WI38 (cell line): Measurements from ENCODE around the gene C6orf120.

Experiments
- H3K4me3 ChIP-seq: 2 replicates; pipeline ENCODE4 v1.5.1; 2011; ENCODE audit warnings: low read depth, mild to moderate bottlenecking, control low read depth, low read length
- CTCF ChIP-seq: IDR thresholded peaks from 2 replicates; pipeline ENCODE4 v1.5.1; 2012; ENCODE audit warnings: low read depth, mild to moderate bottlenecking, control low read depth, low read length

The C6orf120 gene

GRCh38 chr6:169667716-169668115 lies 34.2 kb upstream of the C6orf120 start:
- TF ChIP-seq CTCF = no peak

DNA sequence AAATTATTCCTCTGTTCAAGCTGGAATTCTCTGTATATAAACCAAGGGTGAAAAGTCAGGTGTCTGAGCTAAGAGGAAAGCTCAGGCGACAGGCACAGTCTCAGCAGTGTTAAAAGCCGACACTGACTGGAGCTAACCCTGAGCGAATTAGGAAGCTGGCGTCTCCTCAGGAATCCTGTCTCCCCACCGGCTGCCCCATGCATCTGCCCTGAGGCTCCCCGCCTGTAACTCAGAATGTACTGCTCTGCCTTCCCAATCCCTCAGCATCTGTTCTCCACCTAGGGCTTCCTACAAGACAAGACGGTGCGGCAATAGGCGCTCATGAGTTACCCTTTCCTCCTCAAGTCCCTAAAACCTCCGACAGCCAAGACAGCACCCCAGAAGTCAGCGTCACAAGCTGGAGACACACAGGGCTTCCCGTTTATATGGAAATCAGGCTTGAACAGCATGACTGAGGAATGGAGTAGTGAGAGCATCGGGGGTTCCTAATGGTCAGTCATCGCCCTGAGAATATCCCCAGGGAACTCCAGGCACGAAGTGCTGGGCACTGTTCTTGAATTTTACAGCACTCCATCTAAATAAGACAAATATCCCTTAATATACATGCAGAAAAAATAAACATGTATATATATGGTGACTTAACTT lies 33.6 kb upstream of the C6orf120 start:
- no peak overlapping the region for H3K4me3 ChIP-seq
- TF ChIP-seq CTCF = no peak

More at GRCh38 chr6:169667716-169668115, 34.2 kb upstream of the C6orf120 start:
- no peak overlapping the region for H3K4me3 ChIP-seq

GRCh38 chr6:169669147-169669546 lies 32.8 kb upstream of the C6orf120 start:
- no peak for TF ChIP-seq CTCF
- H3K4me3 ChIP-seq = no peak overlapping the region

GRCh38 chr6:169669889-169670288 lies 32.0 kb upstream of the C6orf120 start:
- TF ChIP-seq CTCF = no peak
- H3K4me3 ChIP-seq = no peak overlapping the region

DNA sequence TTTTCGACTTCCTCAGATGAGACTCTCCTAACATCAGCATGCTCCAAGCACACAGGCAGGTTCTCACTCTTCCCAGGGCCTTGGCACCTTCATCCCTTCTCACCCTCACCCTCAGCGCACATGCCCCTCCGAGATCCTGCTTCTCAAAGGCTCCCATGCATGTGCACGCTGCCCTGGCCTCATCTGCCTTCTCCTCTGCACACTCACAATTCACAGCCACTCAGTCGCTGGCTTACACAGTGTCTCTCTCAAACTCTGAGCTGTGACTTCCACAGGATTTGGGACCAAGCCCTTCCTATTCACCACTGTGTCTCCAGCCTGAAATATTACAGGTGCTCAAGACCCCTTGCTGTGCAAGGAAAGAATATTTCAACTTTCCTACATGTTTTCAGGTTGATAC lies 30.4 kb upstream of the C6orf120 start:
- TF ChIP-seq CTCF = no peak
- H3K4me3 ChIP-seq = no peak overlapping the region

DNA sequence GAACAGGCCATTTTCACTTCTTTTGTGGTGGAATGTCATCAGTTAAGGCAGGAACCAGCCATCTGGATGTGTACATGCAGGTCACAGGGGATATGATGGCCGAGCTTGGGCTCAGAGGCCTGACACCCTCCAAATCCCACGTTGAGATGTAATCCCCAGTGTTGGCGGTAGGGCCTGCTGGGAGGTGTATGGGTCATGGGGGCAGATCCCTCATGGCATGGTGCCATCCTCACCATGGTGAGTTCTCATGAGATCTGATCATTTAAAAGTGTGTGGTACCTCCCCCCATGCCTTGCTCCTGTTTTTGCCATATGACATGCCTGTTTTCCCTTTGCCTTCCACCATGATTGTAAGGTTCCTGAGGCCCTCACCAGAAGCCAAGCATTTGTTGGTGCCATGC lies 26.9 kb upstream of the C6orf120 start:
- no peak for TF ChIP-seq CTCF
- H3K4me3 ChIP-seq = no peak overlapping the region

GRCh38 chr6:169677096-169677495 lies 24.8 kb upstream of the C6orf120 start:
- no peak overlapping the region for H3K4me3 ChIP-seq
- TF ChIP-seq CTCF = no peak
